ENCODE measurements around the gene CFAP57.
"Not testable (repeated sequence)": the region's sequence is repeated elsewhere in the genome, so short reads cannot be mapped to it uniquely, and the experiment has no call there.

Gene CFAP57

GRCh38 chr1:43171876-43172526 lies at the start of gene CFAP57, which contains the start of gene EBNA1BP2:
Gene CFAP57 (plus strand): TSS chr1:43172330. CDS start chr1:43172754, 424 bp downstream.
Gene EBNA1BP2 (minus strand): TSS chr1:43172290. CDS start chr1:43172118, 172 bp downstream.
- DNase-seq (ENCODE audit: low read depth in 2 of 3, low spot score in 2 of 3): peak; percentile 76 to 81 (median 77)

- no peak for DNase-seq (ENCODE audit: low read depth in 2 of 3, low spot score in 2 of 3)
Observed at GRCh38 chr1:43123031-43123430, 49.1 kb upstream of the CFAP57 start.

- DNase-seq (ENCODE audit: low read depth in 2 of 3, low spot score in 2 of 3): no peak
Observed at GRCh38 chr1:43128816-43129215, 43.3 kb upstream of the CFAP57 start.

GRCh38 chr1:43129426-43129825 lies 42.7 kb upstream of the CFAP57 start:
- no peak for DNase-seq (ENCODE audit: low read depth in 2 of 3, low spot score in 2 of 3)

- DNase-seq (ENCODE audit: low read depth in 2 of 3, low spot score in 2 of 3): no peak
Observed at GRCh38 chr1:43134068-43134467, 38.1 kb upstream of the CFAP57 start.

- no peak for DNase-seq (ENCODE audit: low read depth in 2 of 3, low spot score in 2 of 3)
Observed at GRCh38 chr1:43134640-43135039, 37.5 kb upstream of the CFAP57 start.

GRCh38 chr1:43135857-43136781 lies 36.0 kb upstream of the CFAP57 start:
- DNase-seq (ENCODE audit: low read depth in 2 of 3, low spot score in 2 of 3): no peak

- no peak for DNase-seq (ENCODE audit: low read depth in 2 of 3, low spot score in 2 of 3)
Observed at GRCh38 chr1:43137445-43138052, 34.6 kb upstream of the CFAP57 start.

GRCh38 chr1:43139295-43139694 lies 32.8 kb upstream of the CFAP57 start:
- not testable (repeated sequence) for DNase-seq (ENCODE audit: low read depth in 2 of 3, low spot score in 2 of 3)

GRCh38 chr1:43140010-43140409 lies 32.1 kb upstream of the CFAP57 start:
- no peak for DNase-seq (ENCODE audit: low read depth in 2 of 3, low spot score in 2 of 3)

GRCh38 chr1:43140583-43140982 lies 31.5 kb upstream of the CFAP57 start:
- DNase-seq (ENCODE audit: low read depth in 2 of 3, low spot score in 2 of 3): no peak

GRCh38 chr1:43143441-43143888 lies 28.7 kb upstream of the CFAP57 start:
- DNase-seq (ENCODE audit: low read depth in 2 of 3, low spot score in 2 of 3): no peak

GRCh38 chr1:43144237-43144636 lies 27.9 kb upstream of the CFAP57 start:
- DNase-seq (ENCODE audit: low read depth in 2 of 3, low spot score in 2 of 3): no peak

- DNase-seq (ENCODE audit: low read depth in 2 of 3, low spot score in 2 of 3): peak in 1 of 3 experiments; percentile 19
Observed at GRCh38 chr1:43147625-43148327, 24.4 kb upstream of the CFAP57 start.

- DNase-seq (ENCODE audit: low read depth in 2 of 3, low spot score in 2 of 3): no peak
Observed at GRCh38 chr1:43149889-43150288, 22.2 kb upstream of the CFAP57 start.

GRCh38 chr1:43152866-43153265 lies 19.3 kb upstream of the CFAP57 start:
- DNase-seq (ENCODE audit: low read depth in 2 of 3, low spot score in 2 of 3): no peak

- no peak for DNase-seq (ENCODE audit: low read depth in 2 of 3, low spot score in 2 of 3)
Observed at GRCh38 chr1:43153443-43153842, 18.7 kb upstream of the CFAP57 start.

- DNase-seq (ENCODE audit: low read depth in 2 of 3, low spot score in 2 of 3): no peak
Observed at GRCh38 chr1:43156026-43156425, 16.1 kb upstream of the CFAP57 start.

- no peak for DNase-seq (ENCODE audit: low read depth in 2 of 3, low spot score in 2 of 3)
Observed at GRCh38 chr1:43165162-43165561, 7.0 kb upstream of the CFAP57 start.

- no peak for DNase-seq (ENCODE audit: low read depth in 2 of 3, low spot score in 2 of 3)
Observed at GRCh38 chr1:43165765-43166164, 6.4 kb upstream of the CFAP57 start.

GRCh38 chr1:43171312-43171875 lies 736 bp upstream of the CFAP57 start:
- no peak for DNase-seq (ENCODE audit: low read depth in 2 of 3, low spot score in 2 of 3)
